Heart left ventricle (tissue), 13 donors: ENCODE results near the gene SORCS1.

Source experiments
- POLR2A ChIP-seq, 2 donors: fragments of 450-650 bp; IDR thresholded peaks; one replicate each; pipeline ENCODE4 v1.6.1; 2017; ENCODE audit warnings: antibody characterized with exemption in 2 of 2, mild to moderate bottlenecking in 2 of 2, moderate library complexity in 2 of 2
- TF ChIP-seq, protein P1 (sequence below), 12 donors: fragments of 200-600 bp; sonication (generic) in 4 of 12; IDR thresholded peaks; one replicate each; pipeline versions ENCODE4 v1.5.0 to v1.8.0; 2018 to 2022; ENCODE audit warnings: antibody characterized with exemption in 12 of 12, mild to moderate bottlenecking in 5 of 12
- donor health status: ischemic (EF 13 %, LVEDD 7.1; RV severe dilation, severe dysfunction).
- donor health status: DM: no; HTN: yes; CAD: no.
- donor health status: DM: no; HTN: no; CAD: no.
- donor health status: ischemic (EF 25% LVEDD 6.9; RV normal size, moderate dysfunction).
- donor health status: ischemic (EF 25% LVEDD 5.7; RV mildly dilated, moderate dysfunction).
- donor health status: ischemic (EF 35%, LVEDD 5.7; RV mildly dilated, moderate dysfunction).
- donor health status: nonischemic (EF 11% LVEDD 7.7; RV severe dilation, severe dysfunction).
- donor health status: DM: yes; HTN: yes; CAD: no.
- donor health status: PGD.
- donor health status: ischemic (EF 29% LVEDD 5.4; RV normal size, mild dysfunction).
- donor health status: nonischemic (EF 23%, LVEDD 6.1; RV moderate dilation, normal function).

DNA sequence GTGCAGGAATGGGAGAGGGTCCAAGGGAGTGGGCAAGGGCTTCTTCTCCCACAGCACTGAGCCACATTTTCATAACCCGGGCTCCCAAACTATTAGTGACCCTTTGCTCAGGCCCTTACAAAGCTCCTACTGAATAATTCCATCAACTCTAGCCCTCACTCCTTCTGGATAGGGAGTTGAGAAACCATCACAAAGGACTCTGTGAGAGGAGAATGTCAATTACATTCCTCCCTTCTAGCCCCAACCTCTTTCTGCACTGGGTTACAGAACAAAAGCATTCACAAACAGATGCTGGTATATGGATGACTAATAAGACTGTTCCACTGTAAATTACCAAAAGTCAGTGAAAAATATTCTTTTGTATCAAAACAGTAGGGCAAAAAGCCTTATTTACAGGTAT lies 203.7 kb downstream of the SORCS1 start:
- TF ChIP-seq POLR2A (IDR thresholded peaks at IDR 0.05) = no peak
- TF ChIP-seq, protein P1, sequence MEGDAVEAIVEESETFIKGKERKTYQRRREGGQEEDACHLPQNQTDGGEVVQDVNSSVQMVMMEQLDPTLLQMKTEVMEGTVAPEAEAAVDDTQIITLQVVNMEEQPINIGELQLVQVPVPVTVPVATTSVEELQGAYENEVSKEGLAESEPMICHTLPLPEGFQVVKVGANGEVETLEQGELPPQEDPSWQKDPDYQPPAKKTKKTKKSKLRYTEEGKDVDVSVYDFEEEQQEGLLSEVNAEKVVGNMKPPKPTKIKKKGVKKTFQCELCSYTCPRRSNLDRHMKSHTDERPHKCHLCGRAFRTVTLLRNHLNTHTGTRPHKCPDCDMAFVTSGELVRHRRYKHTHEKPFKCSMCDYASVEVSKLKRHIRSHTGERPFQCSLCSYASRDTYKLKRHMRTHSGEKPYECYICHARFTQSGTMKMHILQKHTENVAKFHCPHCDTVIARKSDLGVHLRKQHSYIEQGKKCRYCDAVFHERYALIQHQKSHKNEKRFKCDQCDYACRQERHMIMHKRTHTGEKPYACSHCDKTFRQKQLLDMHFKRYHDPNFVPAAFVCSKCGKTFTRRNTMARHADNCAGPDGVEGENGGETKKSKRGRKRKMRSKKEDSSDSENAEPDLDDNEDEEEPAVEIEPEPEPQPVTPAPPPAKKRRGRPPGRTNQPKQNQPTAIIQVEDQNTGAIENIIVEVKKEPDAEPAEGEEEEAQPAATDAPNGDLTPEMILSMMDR (IDR thresholded peaks at IDR 0.05) = no peak
